A673 (cell line): ENCODE data around the gene UQCRQ. TPM values are rescaled to one million over a fixed set of nuclear protein-coding genes. Genes with fewer than 3 reads are reported as not detected.

ENCODE experiments used
- BruUV-seq: library from RNA; stranded (reverse); fragments of 400-500 nt; replicated peaks from 2 replicates; lab custom pipeline; 2021; lab: Mats Ljungman, UMichigan
- CTCF ChIA-PET: fragments of 300-600 bp; sonication (Branson Sonifier 250); formaldehyde crosslinking; loops from one replicate; lab custom pipeline; 2022; ENCODE audit warnings: antibody characterized with exemption; lab: Charles Lee
- POLR2A ChIA-PET: fragments of 300-600 bp; sonication (Branson Sonifier 250); formaldehyde crosslinking; loops from one replicate; lab custom pipeline; 2022; ENCODE audit warnings: antibody characterized with exemption; ENCODE audit not compliant: low non-redundant PET; lab: Charles Lee
- DNase-seq: peaks from one replicate; pipeline ENCODE4 v3.0.0-alpha.2; 2015; ENCODE audit warnings: low spot score
- H3K27ac ChIP-seq: fragments of 200-600 bp; sonication (generic); 2 replicates; pipeline ENCODE4 v1.5.1; 2016; ENCODE audit warnings: mixed run types, low read depth, mild to moderate bottlenecking, mixed read lengths, antibody characterized with exemption, low read length; ENCODE audit not compliant: poor library complexity, severe bottlenecking
- H3K27me3 ChIP-seq: fragments of 200-600 bp; sonication (generic); replicated peaks from 2 replicates; pipeline ENCODE4 v1.6.1; 2017; ENCODE audit warnings: mixed run types, low read depth, mild to moderate bottlenecking, mixed read lengths, antibody characterized with exemption, low read length; ENCODE audit not compliant: insufficient read depth, poor library complexity
- H3K36me3 ChIP-seq: fragments of 200-600 bp; sonication (generic); 2 replicates; pipeline ENCODE4 v1.6.1; 2016; ENCODE audit warnings: mixed run types, mild to moderate bottlenecking, mixed read lengths, antibody characterized with exemption, low read length; ENCODE audit not compliant: insufficient read depth, poor library complexity, severe bottlenecking
- H3K4me1 ChIP-seq: fragments of 200-600 bp; sonication (generic); 2 replicates; pipeline ENCODE4 v1.6.1; 2017; ENCODE audit warnings: mixed run types, mild to moderate bottlenecking, mixed read lengths, antibody characterized with exemption, low read length; ENCODE audit not compliant: insufficient read depth, poor library complexity, severe bottlenecking
- H3K4me3 ChIP-seq: fragments of 200-600 bp; sonication (generic); 2 replicates; pipeline ENCODE4 v1.5.1; 2016; ENCODE audit warnings: low read depth, mixed run types, mild to moderate bottlenecking, mixed read lengths, low read length; ENCODE audit not compliant: poor library complexity, severe bottlenecking
- H3K9me3 ChIP-seq: fragments of 200-600 bp; sonication (generic); 2 replicates; pipeline ENCODE4 v1.6.1; 2016; ENCODE audit warnings: mixed run types, low read depth, mild to moderate bottlenecking, mixed read lengths, antibody characterized with exemption, low read length; ENCODE audit not compliant: poor library complexity, severe bottlenecking
- CTCF ChIP-seq: fragments of 300-800, 200-600 bp; sonication (generic); conservative IDR thresholded peaks from 2 replicates; pipeline ENCODE4 v1.5.1; 2017; ENCODE audit warnings: low read depth, mild to moderate bottlenecking, antibody characterized with exemption, low read length, moderate library complexity, mixed read lengths
- EZH2 ChIP-seq: fragments of 200-600 bp; sonication (generic); IDR thresholded peaks from 2 replicates; pipeline ENCODE4 v1.6.1; 2017; ENCODE audit warnings: borderline replicate concordance, low read depth, mild to moderate bottlenecking, mixed read lengths, antibody characterized with exemption, low read length; ENCODE audit not compliant: poor library complexity, severe bottlenecking
- intact Hi-C: fragments of 100-400 bp; cut with micrococcal nuclease; formaldehyde crosslinking; loops from one replicate; pipeline ENCODE4 v1.10.0; 2022; ENCODE audit not compliant: unreplicated experiment
- total RNA-seq: library from RNA; stranded (reverse); gene quantifications from 2 replicates; pipeline ENCODE4 v1.2.3, GENCODE V29; 2021

Gene UQCRQ
- total RNA-seq, 1 experiment from 2014 or later, result 542 TPM

DNA sequence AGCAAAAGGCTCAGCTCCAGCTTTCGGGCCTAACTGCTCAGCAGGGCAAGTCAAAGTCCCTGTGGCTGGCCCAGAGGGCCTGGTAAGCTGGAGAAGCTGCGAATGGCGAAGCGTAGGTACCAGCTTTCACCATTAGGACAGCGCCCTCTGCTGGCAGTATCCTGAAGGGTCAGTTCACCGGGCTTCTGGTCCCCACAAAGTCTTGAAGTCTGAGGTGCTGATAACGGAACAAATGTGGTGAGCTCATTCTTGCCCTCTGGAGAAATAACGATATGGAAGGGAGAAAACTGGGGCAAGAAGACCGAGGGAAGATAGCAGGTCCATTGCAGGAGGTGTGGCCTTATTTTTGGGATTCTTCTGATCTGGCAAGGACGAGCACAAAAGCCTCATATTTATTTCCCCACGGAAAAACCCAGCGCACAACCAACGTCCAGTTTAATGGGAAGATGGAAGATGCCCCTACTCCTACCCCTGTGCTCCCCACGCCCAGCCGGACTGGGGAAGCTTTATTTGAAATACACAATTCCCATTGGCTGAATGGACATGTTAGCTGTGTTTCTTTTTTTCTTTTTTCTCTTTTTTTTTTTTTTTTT is 46.2 kb upstream of the UQCRQ start:
- TF ChIP-seq EZH2 (no peak), CTCF (peak; percentile 93)

GRCh38 chr5:132821350-132821749 is 45.1 kb upstream of the UQCRQ start:
- POLR2A ChIA-PET, result no interaction called here
- BruUV-seq, result no TSS peak
- H3K27ac ChIP-seq, result no peak overlapping the region
- no peak for TF ChIP-seq EZH2
- H3K9me3 ChIP-seq, result no peaks in the 10 kb centered on the region
- H3K4me1 ChIP-seq, result peaks cover 4% of the 10 kb centered on the region
- intact Hi-C loops, result loop anchor here (2.0 kb wide), 1 partner anchor 75 kb away; the partner anchor contains the start of gene CCNI2
- H3K36me3 ChIP-seq, result no peaks in the 10 kb centered on the region
- CTCF ChIA-PET, result interaction anchor here (1.7 to 2.8 kb wide), 3 partner anchors 14 to 295 kb away, joined by 7 to 12 read pairs (median 11); no protein-coding TSS in a partner anchor
- DNase-seq, result no peak
- no peaks in the 10 kb centered on the region for H3K27me3 ChIP-seq
- no peak overlapping the region for H3K4me3 ChIP-seq

More for the DNA sequence above, 46.2 kb upstream of the UQCRQ start:
- Histone ChIP-seq H3K27me3 (no peaks in the 10 kb centered on the region), H3K9me3 (no peaks in the 10 kb centered on the region), H3K27ac (no peak overlapping the region), H3K4me3 (no peak overlapping the region), H3K4me1 (peaks cover 4% of the 10 kb centered on the region), H3K36me3 (no peaks in the 10 kb centered on the region)
- no TSS peak for BruUV-seq
- CTCF ChIA-PET, result interaction anchor here (0.6 to 2.8 kb wide), 7 partner anchors 8 to 294 kb away, joined by 3 to 12 read pairs (median 6); no protein-coding TSS in a partner anchor
- intact Hi-C loops, result loop anchor here (1.0 to 2.0 kb wide), 4 partner anchors 65 to 434 kb away; partner anchors contain the start of gene CCNI2
- POLR2A ChIA-PET, result interaction anchor here (0.5 kb wide), 1 partner anchor 8 kb away, joined by 3 read pairs; no protein-coding TSS in a partner anchor
- DNase-seq, result peak; percentile 91

DNA sequence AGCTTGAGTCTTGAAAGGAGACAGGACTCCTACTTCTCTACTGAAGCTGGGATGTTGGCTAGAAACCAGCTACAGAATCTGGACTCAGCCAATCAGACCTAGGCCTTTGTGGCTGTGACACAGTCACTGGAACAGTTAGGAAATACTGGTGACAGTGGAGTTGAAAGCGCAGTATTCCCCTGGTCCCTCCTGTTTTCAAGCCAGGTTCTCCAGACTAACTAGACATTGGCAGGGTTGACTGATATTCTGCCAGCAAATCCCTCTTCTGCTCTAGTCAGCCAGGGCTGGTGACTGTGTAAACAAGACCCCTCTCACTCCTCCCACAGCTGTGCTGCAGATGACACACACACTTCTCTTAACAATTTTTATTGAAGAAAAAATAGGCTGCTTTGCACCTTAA is 44.7 kb upstream of the UQCRQ start:
- ChIA-PET POLR2A (no interaction called here), CTCF (interaction anchor here (2.6 to 2.8 kb wide), 2 partner anchors 67 to 295 kb away, joined by 11 to 12 read pairs; no protein-coding TSS in a partner anchor)

More for the DNA sequence above, 44.7 kb upstream of the UQCRQ start:
- Histone ChIP-seq H3K36me3 (no peaks in the 10 kb centered on the region), H3K27ac (no peak overlapping the region), H3K4me1 (peaks cover 4% of the 10 kb centered on the region), H3K9me3 (no peaks in the 10 kb centered on the region), H3K4me3 (no peak overlapping the region), H3K27me3 (no peaks in the 10 kb centered on the region)
- no peak for DNase-seq
- intact Hi-C loops, result loop anchor here (2.0 kb wide), 1 partner anchor 75 kb away; the partner anchor contains the start of gene CCNI2
- TF ChIP-seq EZH2 (no peak), CTCF (no peak)
- no TSS peak for BruUV-seq
